Colonic mucosa (tissue), 4 donors: ENCODE results near the gene ADAMTS17. TPM values are rescaled to one million over a fixed set of nuclear protein-coding genes. Genes with fewer than 3 reads are reported as not detected.

Experiments
- DNase-seq: peaks from one replicate; pipeline ENCODE4 v3.0.0-alpha.2; 2020
- H3K27ac ChIP-seq: fragments of 200-600 bp; one replicate; pipeline ENCODE4 v1.8.0; 2021
- H3K27me3 ChIP-seq: fragments of 200-600 bp; one replicate; pipeline ENCODE4 v1.8.0; 2021
- H3K36me3 ChIP-seq: fragments of 200-600 bp; one replicate; pipeline ENCODE4 v1.8.0; 2021
- H3K4me1 ChIP-seq: fragments of 200-600 bp; one replicate; pipeline ENCODE4 v1.8.0; 2021; ENCODE audit warnings: mild to moderate bottlenecking
- H3K4me3 ChIP-seq: fragments of 200-600 bp; one replicate; pipeline ENCODE4 v1.8.0; 2021
- H3K9ac ChIP-seq, 2 donors: one replicate each; pipeline ENCODE4 v1.7.0; 2013; ENCODE audit warnings: control low read depth in 2 of 2, low read depth in 2 of 2, low read length in 2 of 2
- H3K9me3 ChIP-seq: fragments of 200-600 bp; one replicate; pipeline ENCODE4 v1.8.0; 2021
- intact Hi-C: fragments of 100-400 bp; cut with DNase I; formaldehyde crosslinking; loops from one replicate; pipeline ENCODE4 v1.14.1; 2022
- total RNA-seq, 2 donors: library from RNA; stranded (reverse); fragmentation: NEBNext Ultra II Directional in 1 of 2; extraction: Animal tissue kit (Norgen Biotek cat#: 25700) in 1 of 2; gene quantifications; one replicate each; pipeline ENCODE4 v1.2.1, GENCODE V29; 2021
- TF ChIP-seq, protein P1 (sequence below): fragments of 200-600 bp; IDR thresholded peaks from one replicate; pipeline ENCODE4 v1.8.0; 2022; ENCODE audit warnings: antibody characterized with exemption, mild to moderate bottlenecking
- donor health status: healthy.
- donor health status: DM: no; HTN: no; CAD: no.
- donor health status: DM: no; HTN: no; CAD: no.

ADAMTS17 gene
- total RNA-seq, 2 donors from 2014 or later: 4.2 to 8.3 TPM

DNA sequence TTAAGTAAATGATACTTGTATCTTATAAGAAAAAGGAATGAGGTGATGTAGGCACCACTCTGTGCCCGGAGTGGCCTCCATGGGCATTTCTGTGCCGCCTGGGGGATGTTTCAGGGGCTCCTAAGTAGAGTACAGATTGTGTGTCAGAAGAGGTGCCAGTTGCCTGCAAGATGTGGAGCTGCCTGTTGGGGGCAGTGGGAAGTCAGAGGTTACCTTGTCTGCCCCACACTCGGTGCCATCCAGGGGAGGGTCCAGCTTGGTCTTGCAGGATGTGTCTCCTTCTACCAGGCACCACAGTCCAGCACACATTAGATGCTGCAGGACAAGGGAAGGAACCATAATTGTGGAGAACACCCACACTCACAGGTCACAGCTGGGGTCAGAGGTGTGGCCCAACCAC is 208.8 kb downstream of the ADAMTS17 start:
- DNase-seq: no peak
- no peak overlapping the region for H3K9ac ChIP-seq
- H3K27me3 ChIP-seq: no peaks in the 10 kb centered on the region
- TF ChIP-seq, protein P1, sequence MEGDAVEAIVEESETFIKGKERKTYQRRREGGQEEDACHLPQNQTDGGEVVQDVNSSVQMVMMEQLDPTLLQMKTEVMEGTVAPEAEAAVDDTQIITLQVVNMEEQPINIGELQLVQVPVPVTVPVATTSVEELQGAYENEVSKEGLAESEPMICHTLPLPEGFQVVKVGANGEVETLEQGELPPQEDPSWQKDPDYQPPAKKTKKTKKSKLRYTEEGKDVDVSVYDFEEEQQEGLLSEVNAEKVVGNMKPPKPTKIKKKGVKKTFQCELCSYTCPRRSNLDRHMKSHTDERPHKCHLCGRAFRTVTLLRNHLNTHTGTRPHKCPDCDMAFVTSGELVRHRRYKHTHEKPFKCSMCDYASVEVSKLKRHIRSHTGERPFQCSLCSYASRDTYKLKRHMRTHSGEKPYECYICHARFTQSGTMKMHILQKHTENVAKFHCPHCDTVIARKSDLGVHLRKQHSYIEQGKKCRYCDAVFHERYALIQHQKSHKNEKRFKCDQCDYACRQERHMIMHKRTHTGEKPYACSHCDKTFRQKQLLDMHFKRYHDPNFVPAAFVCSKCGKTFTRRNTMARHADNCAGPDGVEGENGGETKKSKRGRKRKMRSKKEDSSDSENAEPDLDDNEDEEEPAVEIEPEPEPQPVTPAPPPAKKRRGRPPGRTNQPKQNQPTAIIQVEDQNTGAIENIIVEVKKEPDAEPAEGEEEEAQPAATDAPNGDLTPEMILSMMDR: no peak
- no peak overlapping the region for H3K27ac ChIP-seq
- H3K4me1 ChIP-seq: no peaks in the 10 kb centered on the region
- intact Hi-C loops: no loop called here
- H3K4me3 ChIP-seq: no peak overlapping the region
- H3K36me3 ChIP-seq: no peaks in the 10 kb centered on the region
- H3K9me3 ChIP-seq: no peaks in the 10 kb centered on the region

DNA sequence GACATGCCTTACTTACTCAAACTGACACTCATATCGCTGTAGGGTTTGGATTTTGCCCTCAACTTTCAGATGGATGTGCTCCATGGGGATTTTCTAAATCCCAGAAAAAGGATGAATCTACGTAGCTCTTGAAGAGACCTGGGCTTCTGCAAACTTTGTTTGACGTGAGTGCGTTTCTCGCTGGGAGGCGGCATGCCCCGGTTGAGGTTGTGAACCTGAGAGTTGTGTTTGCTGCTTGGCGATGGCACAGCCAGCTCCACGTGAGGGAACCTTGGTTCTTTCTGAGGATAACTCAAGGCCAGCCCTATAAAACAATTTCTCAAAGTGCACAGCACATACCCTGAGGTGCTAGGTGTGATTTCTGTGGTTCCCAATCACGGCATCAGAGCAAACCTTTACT is 209.5 kb downstream of the ADAMTS17 start:
- H3K36me3 ChIP-seq: no peaks in the 10 kb centered on the region
- H3K27ac ChIP-seq: no peak overlapping the region
- TF ChIP-seq, protein P1: no peak
- no peaks in the 10 kb centered on the region for H3K4me1 ChIP-seq
- H3K27me3 ChIP-seq: no peaks in the 10 kb centered on the region
- DNase-seq: no peak
- H3K9me3 ChIP-seq: no peaks in the 10 kb centered on the region
- no peak overlapping the region for H3K9ac ChIP-seq
- intact Hi-C loops: no loop called here
- H3K4me3 ChIP-seq: no peak overlapping the region

DNA sequence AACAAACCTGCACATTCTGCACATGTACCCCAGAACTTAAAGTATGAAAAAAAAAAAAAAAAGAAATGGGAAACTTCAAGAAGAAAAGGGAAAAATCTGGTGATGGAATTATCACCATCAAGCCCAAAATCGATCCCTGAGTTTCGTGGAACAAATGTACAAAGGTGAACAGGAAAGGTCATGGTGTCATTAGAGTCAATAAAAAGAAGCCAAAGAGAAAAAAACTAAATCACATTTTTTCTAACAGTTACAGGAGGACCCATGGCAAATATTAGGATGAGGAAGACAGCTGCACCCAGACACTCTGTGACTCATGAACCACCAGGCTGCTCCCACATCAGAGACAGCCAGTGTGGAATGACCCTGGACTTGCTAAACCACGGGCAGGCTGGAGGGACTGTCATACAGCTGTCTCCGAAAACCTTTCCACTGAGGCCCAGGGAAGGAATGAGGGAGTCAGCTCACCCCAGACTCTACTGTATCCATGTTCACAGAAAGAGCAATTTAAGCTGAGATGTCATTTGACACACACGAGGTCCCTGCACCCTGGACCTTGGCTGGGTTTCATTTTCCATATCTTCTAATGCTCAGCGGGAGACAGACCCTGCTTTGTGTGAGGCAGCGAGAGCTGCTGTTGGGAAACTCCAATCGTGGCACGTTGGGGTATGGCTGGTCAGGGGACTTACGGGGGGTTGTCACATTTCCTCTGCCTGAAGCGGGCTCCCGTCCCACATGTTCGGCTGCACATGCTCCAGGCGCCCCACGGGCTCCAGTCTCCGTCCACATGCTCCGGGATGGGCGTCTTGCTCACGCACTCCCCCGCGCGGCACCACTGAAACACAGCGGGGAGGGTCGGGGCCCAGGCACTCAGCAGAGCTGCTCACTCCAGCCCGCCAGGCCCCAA is 210.2 kb downstream of the ADAMTS17 start:
- intact Hi-C loops: no loop called here
- Histone ChIP-seq H3K27ac (no peak overlapping the region), H3K27me3 (no peaks in the 10 kb centered on the region), H3K36me3 (no peaks in the 10 kb centered on the region), H3K9ac (peak overlapping the region in 1 of 2 donors; percentile 24), H3K4me1 (no peaks in the 10 kb centered on the region), H3K9me3 (no peaks in the 10 kb centered on the region), H3K4me3 (no peak overlapping the region)
- no peak for DNase-seq
- TF ChIP-seq, protein P1: peak; percentile 27

DNA sequence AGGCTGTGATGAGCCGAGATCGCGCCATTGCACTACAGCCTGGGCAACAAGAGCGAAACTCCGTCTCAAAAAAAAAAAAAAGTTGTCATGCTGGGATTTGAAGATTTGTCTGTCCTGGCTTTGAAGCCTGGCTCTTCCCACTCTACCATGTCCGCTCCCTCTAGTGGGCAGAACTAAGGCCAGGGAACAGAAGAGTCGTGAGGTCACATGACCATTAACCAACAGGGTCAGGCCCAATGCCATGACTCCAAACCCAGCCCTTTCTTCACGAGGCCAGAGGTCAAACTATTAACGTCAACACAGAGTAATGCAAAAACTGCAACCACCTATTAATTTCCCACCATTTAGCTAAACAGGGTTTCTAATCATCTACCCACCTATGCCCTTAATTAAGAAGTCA is 212.1 kb downstream of the ADAMTS17 start:
- Histone ChIP-seq H3K27ac (no peak overlapping the region), H3K4me3 (no peak overlapping the region), H3K9ac (no peak overlapping the region), H3K36me3 (no peaks in the 10 kb centered on the region), H3K27me3 (no peaks in the 10 kb centered on the region), H3K4me1 (no peaks in the 10 kb centered on the region), H3K9me3 (no peaks in the 10 kb centered on the region)
- intact Hi-C loops: no loop called here
- DNase-seq: no peak
- TF ChIP-seq, protein P1: no peak

DNA sequence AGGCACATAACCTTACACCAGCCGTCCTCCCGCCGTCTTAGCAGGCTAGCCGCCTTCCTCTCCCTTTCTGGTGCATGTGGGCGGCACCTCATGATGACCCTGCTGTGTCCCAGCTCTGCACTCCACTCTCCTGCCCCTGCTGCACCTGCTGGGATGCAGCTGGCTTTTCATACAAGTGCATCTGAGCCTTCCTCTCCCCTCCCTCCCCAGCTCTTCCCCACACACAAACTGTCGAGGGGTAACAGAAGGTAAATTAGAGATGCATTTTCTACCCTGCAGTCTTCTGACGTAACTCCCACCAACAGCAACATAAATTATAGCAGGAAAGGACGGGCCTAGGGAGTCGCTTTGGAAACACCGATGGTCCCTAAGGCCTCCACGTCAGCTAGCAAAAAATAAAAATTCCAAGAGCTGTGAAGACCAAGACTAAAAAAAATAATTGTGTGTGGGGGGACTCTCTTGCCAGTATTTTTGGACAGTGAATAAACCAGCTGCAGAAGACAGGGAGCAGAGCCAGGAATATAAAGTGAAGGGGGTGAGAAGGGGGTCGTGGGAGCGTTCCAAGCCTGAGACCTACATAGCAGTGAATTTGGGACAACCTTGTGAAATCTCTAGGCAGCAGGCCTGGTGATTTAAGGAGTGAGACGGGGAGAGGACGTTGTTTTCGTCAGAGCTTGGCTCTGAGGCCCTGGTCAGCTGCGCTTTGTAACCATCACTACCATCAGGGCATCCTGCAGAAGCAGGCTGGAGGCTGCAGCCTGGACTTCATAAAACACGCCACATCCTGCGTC is 216.2 kb downstream of the ADAMTS17 start:
- Histone ChIP-seq H3K9ac (no peak overlapping the region), H3K27ac (no peak overlapping the region), H3K27me3 (no peaks in the 10 kb centered on the region), H3K4me1 (no peaks in the 10 kb centered on the region), H3K9me3 (no peaks in the 10 kb centered on the region), H3K4me3 (no peak overlapping the region), H3K36me3 (no peaks in the 10 kb centered on the region)
- intact Hi-C loops: no loop called here
- no peak for DNase-seq
- TF ChIP-seq, protein P1: no peak
